ENCODE data around the gene NTF4.

NTF4 gene

GRCh38 chr19:49064768-49065611, at the start of gene NTF4:
NTF4 (minus strand) TSS chr19:49064818; CDS start chr19:49061997, 2,821 bp downstream.
- Mint-ChIP-seq H3K36me3 (ENCODE audit: low read depth) (peaks cover 9% of the 10 kb centered on the region), H3K4me1 (peaks cover 68% of the 10 kb centered on the region), H3K27ac (peak within 1 kb of the TSS; percentile 5), H3K27me3 (ENCODE audit: low read depth, poor library complexity) (peaks cover 36% of the 10 kb centered on the region), H3K4me3 (peak within 1 kb of the TSS; percentile 72), H3K9me3 (peaks cover 14% of the 10 kb centered on the region)
- DNase-seq, result peak; percentile 87
- no peak for TF ChIP-seq CTCF (IDR thresholded peaks at IDR 0.05)

GRCh38 chr19:49113762-49114629, 49.4 kb upstream of the NTF4 start, which contains the start of gene LIN7B:
LIN7B (plus strand) TSS chr19:49114370; CDS start chr19:49114405, 35 bp downstream.
- Mint-ChIP-seq H3K9me3 (no peaks in the 10 kb centered on the region), H3K36me3 (ENCODE audit: low read depth) (peaks cover 7% of the 10 kb centered on the region), H3K27ac (peak within 1 kb of the TSS; percentile 21), H3K4me3 (peak within 1 kb of the TSS; percentile 85), H3K27me3 (ENCODE audit: low read depth, poor library complexity) (peaks cover 15% of the 10 kb centered on the region), H3K4me1 (peaks cover 47% of the 10 kb centered on the region)
- no peak for TF ChIP-seq CTCF (IDR thresholded peaks at IDR 0.05)
- peak; percentile 81 for DNase-seq

- Mint-ChIP-seq H3K4me1 (peaks cover 35% of the 10 kb centered on the region), H3K27me3 (ENCODE audit: low read depth, poor library complexity) (peaks cover 11% of the 10 kb centered on the region), H3K36me3 (ENCODE audit: low read depth) (peaks cover 26% of the 10 kb centered on the region), H3K4me3 (no peak overlapping the region), H3K27ac (no peak overlapping the region), H3K9me3 (no peaks in the 10 kb centered on the region)
- TF ChIP-seq CTCF (IDR thresholded peaks at IDR 0.05), result no peak
- DNase-seq, result no peak
Observed at GRCh38 chr19:49111218-49111998, 46.8 kb upstream of the NTF4 start.

GRCh38 chr19:49110567-49110966, 45.9 kb upstream of the NTF4 start:
- Mint-ChIP-seq H3K9me3 (no peaks in the 10 kb centered on the region), H3K27ac (no peak overlapping the region), H3K4me3 (no peak overlapping the region), H3K4me1 (peaks cover 36% of the 10 kb centered on the region), H3K36me3 (ENCODE audit: low read depth) (peaks cover 34% of the 10 kb centered on the region), H3K27me3 (ENCODE audit: low read depth, poor library complexity) (peaks cover 8% of the 10 kb centered on the region)
- DNase-seq, result no peak
- TF ChIP-seq CTCF (IDR thresholded peaks at IDR 0.05), result no peak

- H3K27me3 Mint-ChIP-seq (ENCODE audit: low read depth, poor library complexity), result peaks cover 8% of the 10 kb centered on the region
- DNase-seq, result no peak
- peaks cover 41% of the 10 kb centered on the region for H3K36me3 Mint-ChIP-seq (ENCODE audit: low read depth)
- H3K4me3 Mint-ChIP-seq, result no peak overlapping the region
- peak overlapping the region; percentile 92 for H3K27ac Mint-ChIP-seq
- TF ChIP-seq CTCF (IDR thresholded peaks at IDR 0.05), result no peak
- H3K9me3 Mint-ChIP-seq, result no peaks in the 10 kb centered on the region
- H3K4me1 Mint-ChIP-seq, result peaks cover 38% of the 10 kb centered on the region
Observed at GRCh38 chr19:49109569-49110233, 45.1 kb upstream of the NTF4 start.

Measured in nephron progenitor cell (in vitro differentiated cells).